Fibroblast of lung (primary cell): ENCODE results near the gene NGF.

ENCODE experiments used
- CTCF ChIP-seq, 2 donors: IDR thresholded peaks in 1 of 2; conservative IDR thresholded peaks in 1 of 2; 1 replicate in 1 of 2; 2 replicates in 1 of 2; pipeline ENCODE4 v1.5.1; 2011 to 2012; ENCODE audit warnings: low read length in 2 of 2, control low read depth in 1 of 2, inconsistent platforms in 1 of 2, low read depth in 1 of 2, mild to moderate bottlenecking in 1 of 2
- EZH2 ChIP-seq: IDR thresholded peaks from 2 replicates; pipeline ENCODE4 v1.5.1; 2012; ENCODE audit warnings: low read length, control low read depth, mild to moderate bottlenecking; ENCODE audit errors: missing control alignments

- TF ChIP-seq CTCF (conservative IDR thresholded peaks at IDR 0.05 in 1 of 2, IDR thresholded peaks at IDR 0.05 in 1 of 2; ENCODE audit: low read depth in 1 of 2, low read length in 2 of 2) (no peak), EZH2 (no peak)
Observed at GRCh38 chr1:115266729-115267421, 71.2 kb downstream of the NGF start.
